Measurements from ENCODE around the gene FAM83G. TPM values are rescaled to one million over a fixed set of nuclear protein-coding genes. Genes with fewer than 3 reads are reported as not detected.
A peak's percentile ranks its signal among the peaks of the same experiment; 100 is the strongest.

Gene FAM83G
- total RNA-seq, 1 experiment from 2014 or later, result 38.7 TPM

DNA sequence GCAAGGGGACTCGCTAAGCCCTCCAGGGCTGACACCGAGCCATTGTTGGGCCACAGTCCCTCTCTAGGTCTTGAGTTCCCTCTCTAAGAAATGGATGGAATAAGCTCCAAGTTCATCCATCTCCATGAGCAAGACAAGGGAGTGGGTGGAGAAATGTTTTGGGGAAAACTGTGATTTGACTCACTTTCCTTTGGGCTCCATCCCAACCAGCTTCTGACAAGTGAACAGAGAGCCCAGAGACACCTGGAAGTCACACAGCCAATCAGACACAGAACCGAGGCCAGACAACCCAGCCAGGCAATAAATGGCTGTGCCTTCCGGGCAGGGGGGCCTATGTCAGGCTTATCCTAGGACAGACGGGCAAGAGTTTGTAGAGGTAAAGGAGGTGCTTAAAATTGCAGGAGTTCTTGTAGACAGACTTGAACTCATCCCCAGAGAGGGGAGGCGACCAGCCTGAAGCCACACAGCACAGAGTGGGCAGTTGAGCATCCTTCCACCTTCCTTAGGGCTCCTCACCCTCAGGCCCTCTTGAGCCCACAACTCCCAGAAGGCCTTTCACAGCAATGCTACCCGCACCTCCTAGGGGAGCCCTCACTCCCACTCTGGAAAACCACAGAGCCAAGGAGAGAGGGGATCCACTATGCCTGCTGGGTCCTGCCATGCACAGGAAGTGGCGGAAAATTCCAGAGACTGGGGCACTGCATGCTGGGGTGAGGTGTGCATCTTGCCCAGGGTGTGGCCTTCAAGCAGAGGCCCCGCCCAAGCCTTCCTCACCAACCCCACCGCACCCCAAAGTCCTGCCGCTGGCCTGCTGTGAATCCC is 9.5 kb upstream of the FAM83G start:
- Mint-ChIP-seq H3K4me1 (peaks cover 16 to 40% of the 10 kb centered on the region in 2 experiments), H3K4me3 (no peak overlapping the region), H3K36me3 (ENCODE audit: insufficient read depth in 1 of 3, low read depth in 3 of 3) (no peaks in the 10 kb centered on the region; a peak in 1 of 7 replicates), H3K9me3 (no peaks in the 10 kb centered on the region), H3K27ac (0 out of 7 replicates have a peak overlapping the region, but pooled peaks of 1 of the 3 experiments have one; percentile 7), H3K27me3 (ENCODE audit: low read depth) (peaks cover 6% of the 10 kb centered on the region)
- TF ChIP-seq, protein P1, sequence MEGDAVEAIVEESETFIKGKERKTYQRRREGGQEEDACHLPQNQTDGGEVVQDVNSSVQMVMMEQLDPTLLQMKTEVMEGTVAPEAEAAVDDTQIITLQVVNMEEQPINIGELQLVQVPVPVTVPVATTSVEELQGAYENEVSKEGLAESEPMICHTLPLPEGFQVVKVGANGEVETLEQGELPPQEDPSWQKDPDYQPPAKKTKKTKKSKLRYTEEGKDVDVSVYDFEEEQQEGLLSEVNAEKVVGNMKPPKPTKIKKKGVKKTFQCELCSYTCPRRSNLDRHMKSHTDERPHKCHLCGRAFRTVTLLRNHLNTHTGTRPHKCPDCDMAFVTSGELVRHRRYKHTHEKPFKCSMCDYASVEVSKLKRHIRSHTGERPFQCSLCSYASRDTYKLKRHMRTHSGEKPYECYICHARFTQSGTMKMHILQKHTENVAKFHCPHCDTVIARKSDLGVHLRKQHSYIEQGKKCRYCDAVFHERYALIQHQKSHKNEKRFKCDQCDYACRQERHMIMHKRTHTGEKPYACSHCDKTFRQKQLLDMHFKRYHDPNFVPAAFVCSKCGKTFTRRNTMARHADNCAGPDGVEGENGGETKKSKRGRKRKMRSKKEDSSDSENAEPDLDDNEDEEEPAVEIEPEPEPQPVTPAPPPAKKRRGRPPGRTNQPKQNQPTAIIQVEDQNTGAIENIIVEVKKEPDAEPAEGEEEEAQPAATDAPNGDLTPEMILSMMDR (conservative IDR thresholded peaks at IDR 0.05), result no peak
- Histone ChIP-seq H2BK20ac (ENCODE audit: low read depth, low read length, poor library complexity, severe bottlenecking) (no peak overlapping the region), H3K14ac (ENCODE audit: insufficient read depth, low read length) (no peak overlapping the region), H3K9me3 (ENCODE audit: control insufficient read depth, low read depth, low read length) (no peaks in the 10 kb centered on the region), H3K23ac (ENCODE audit: insufficient read length, low read depth, low read length) (no peak overlapping the region), H3K56ac (ENCODE audit: insufficient read length, low read depth, low read length) (no peak overlapping the region), H2BK120ac (ENCODE audit: low read depth, low read length, poor library complexity, severe bottlenecking) (no peak overlapping the region), H4K5ac (ENCODE audit: insufficient read length, low read depth, low read length) (no peak overlapping the region), H3K4ac (ENCODE audit: low read depth, low read length) (no peak overlapping the region), H3K4me2 (ENCODE audit: insufficient read depth, insufficient read length, low read length) (no peak overlapping the region), H4K8ac (replicated peaks; ENCODE audit: insufficient read length, low read depth, low read length) (no peak overlapping the region), H4K91ac (ENCODE audit: insufficient read length, low read depth, low read length) (no peak overlapping the region), H3K79me1 (ENCODE audit: insufficient read depth, low read depth, low read length, poor library complexity, severe bottlenecking) (no peaks in the 10 kb centered on the region), H3K9ac (ENCODE audit: extremely low read depth, insufficient read length, low read length) (no peak overlapping the region), H2BK5ac (ENCODE audit: insufficient read length, low read length) (no peak overlapping the region), H2AK5ac (ENCODE audit: insufficient read length, low read length) (no peak overlapping the region), H3K79me2 (ENCODE audit: insufficient read depth, low read length) (no peaks in the 10 kb centered on the region), H4K20me1 (ENCODE audit: control insufficient read depth, insufficient read depth, insufficient read length) (no peaks in the 10 kb centered on the region), H2BK12ac (ENCODE audit: insufficient read length, low read depth, low read length) (no peak overlapping the region), H3K4me1 (ENCODE audit: insufficient read depth, low read length) (no peaks in the 10 kb centered on the region), H3T11ph (ENCODE audit: low read length) (no peak overlapping the region), H3K23me2 (ENCODE audit: insufficient read length, low read depth, low read length, poor library complexity, severe bottlenecking) (no peaks in the 10 kb centered on the region), H2AFZ (ENCODE audit: low read length) (no peak overlapping the region), H2BK15ac (ENCODE audit: low read depth, low read length) (no peak overlapping the region), H3K27ac (ENCODE audit: insufficient read length, low read depth, low read length) (no peak overlapping the region), H3K18ac (ENCODE audit: insufficient read length, low read depth, low read length) (no peak overlapping the region), H3K27me3 (ENCODE audit: insufficient read depth, low read length) (no peaks in the 10 kb centered on the region)
- no peak for DNase-seq
- no CpG with 5 or more reads among the region's 11 CpGs for WGBS (ENCODE audit: extremely low coverage, insufficient read length, low lambda C conversion rate)
